Trophoblast cell (in vitro differentiated cells and primary cell): ENCODE results near the gene GGT6.

ENCODE experiments used
- DNase-seq, 2 donors: peaks; one replicate each; pipeline ENCODE4 v3.0.0-alpha.2; 2016
- H2AFZ ChIP-seq: 2 replicates; pipeline ENCODE4 v1.6.1; 2013; ENCODE audit warnings: low read length, moderate library complexity, mild to moderate bottlenecking; ENCODE audit not compliant: insufficient read depth, poor library complexity
- H2AK5ac ChIP-seq: 2 replicates; pipeline ENCODE4 v1.6.1; 2013; ENCODE audit warnings: mild to moderate bottlenecking, low read length
- H2BK120ac ChIP-seq: 2 replicates; pipeline ENCODE4 v1.6.1; 2013; ENCODE audit warnings: low read length, mild to moderate bottlenecking, moderate library complexity; ENCODE audit not compliant: insufficient read depth, poor library complexity
- H2BK12ac ChIP-seq: 2 replicates; pipeline ENCODE4 v1.6.1; 2013; ENCODE audit warnings: mild to moderate bottlenecking, low read length, moderate library complexity
- H2BK5ac ChIP-seq: 2 replicates; pipeline ENCODE4 v1.6.1; 2013; ENCODE audit warnings: low read length, low read depth, moderate library complexity, mild to moderate bottlenecking; ENCODE audit not compliant: poor library complexity
- H3K14ac ChIP-seq: 2 replicates; pipeline ENCODE4 v1.6.1; 2013; ENCODE audit warnings: mild to moderate bottlenecking, low read length
- H3K18ac ChIP-seq: 2 replicates; pipeline ENCODE4 v1.6.1; 2013; ENCODE audit warnings: mild to moderate bottlenecking, low read length
- H3K23ac ChIP-seq: 2 replicates; pipeline ENCODE4 v1.6.1; 2013; ENCODE audit warnings: low read length
- H3K27ac ChIP-seq: 2 replicates; pipeline ENCODE4 v1.5.1; 2013; ENCODE audit warnings: low read depth, mild to moderate bottlenecking, inconsistent platforms, low read length, moderate library complexity
- H3K27me3 ChIP-seq: 2 replicates; pipeline ENCODE4 v1.6.1; 2013; ENCODE audit warnings: inconsistent platforms, mild to moderate bottlenecking, low read length, moderate library complexity; ENCODE audit not compliant: insufficient read depth
- H3K36me3 ChIP-seq, 2 experiments: 1 replicate in 1 of 2; 2 replicates in 1 of 2; pipeline ENCODE4 v1.6.1; 2013; ENCODE audit warnings: low read length in 2 of 2, mild to moderate bottlenecking in 2 of 2, moderate library complexity in 1 of 2; ENCODE audit not compliant: insufficient read depth in 2 of 2, control insufficient read depth in 1 of 2
- H3K4ac ChIP-seq: 2 replicates; pipeline ENCODE4 v1.6.1; 2013; ENCODE audit warnings: low read depth, mild to moderate bottlenecking, low read length, moderate library complexity
- H3K4me1 ChIP-seq, 2 experiments: 1 replicate in 1 of 2; 2 replicates in 1 of 2; pipeline ENCODE4 v1.6.1; 2013; ENCODE audit warnings: low read length in 2 of 2, mild to moderate bottlenecking in 2 of 2, moderate library complexity in 1 of 2; ENCODE audit not compliant: insufficient read depth in 2 of 2, control insufficient read depth in 1 of 2
- H3K4me2 ChIP-seq: 2 replicates; pipeline ENCODE4 v1.6.1; 2013; ENCODE audit warnings: inconsistent platforms, mild to moderate bottlenecking, low read length, moderate library complexity
- H3K4me3 ChIP-seq: 2 replicates; pipeline ENCODE4 v1.5.1; 2013; ENCODE audit warnings: mild to moderate bottlenecking, low read depth, low read length, inconsistent platforms
- H3K79me1 ChIP-seq: one replicate; pipeline ENCODE4 v1.6.1; 2013; ENCODE audit warnings: low read length
- H3K79me2 ChIP-seq: 2 replicates; pipeline ENCODE4 v1.6.1; 2013; ENCODE audit warnings: low read length, mild to moderate bottlenecking; ENCODE audit not compliant: control insufficient read depth, insufficient read depth, poor library complexity
- H3K9ac ChIP-seq: 2 replicates; pipeline ENCODE4 v1.6.1; 2013; ENCODE audit warnings: mild to moderate bottlenecking, low read length
- H3K9me3 ChIP-seq: 2 replicates; pipeline ENCODE4 v1.6.1; 2013; ENCODE audit warnings: low read depth, mild to moderate bottlenecking, control low read depth, inconsistent platforms, low read length; ENCODE audit not compliant: insufficient read depth
- H4K12ac ChIP-seq: 2 replicates; pipeline ENCODE4 v1.6.1; 2013; ENCODE audit warnings: low read depth, mild to moderate bottlenecking, low read length, moderate library complexity
- H4K8ac ChIP-seq: 2 replicates; pipeline ENCODE4 v1.6.1; 2013; ENCODE audit warnings: low read depth, mild to moderate bottlenecking, low read length, moderate library complexity
- H4K91ac ChIP-seq: one replicate; pipeline ENCODE4 v1.6.1; 2013; ENCODE audit warnings: low read depth, mild to moderate bottlenecking, low read length, moderate library complexity
- WGBS: extraction: QIAGEN DNeasy Blood & Tissue Kit; methylation state at CpG from one replicate; pipeline ENCODE4 v1.1.7; 2013; ENCODE audit warnings: missing lambda C conversion rate; ENCODE audit not compliant: insufficient read length, insufficient coverage; ENCODE audit errors: extremely low coverage; 5-methylcytosine and 5-hydroxymethylcytosine counted together

Gene GGT6

GRCh38 chr17:4548061-4548461 is 12.3 kb downstream of the GGT6 start:
- Histone ChIP-seq H2BK12ac (no peak overlapping the region), H3K27ac (no peak overlapping the region), H3K9me3 (peaks cover 3% of the 10 kb centered on the region), H4K8ac (no peak overlapping the region), H3K4ac (no peak overlapping the region), H3K4me3 (no peak overlapping the region), H2AK5ac (no peak overlapping the region), H3K79me2 (no peaks in the 10 kb centered on the region), H2AFZ (no peak overlapping the region), H3K27me3 (no peaks in the 10 kb centered on the region), H2BK120ac (no peak overlapping the region), H3K79me1 (no peaks in the 10 kb centered on the region), H3K4me1 (peaks cover 0 to 11% of the 10 kb centered on the region in 2 experiments), H2BK5ac (no peak overlapping the region), H4K91ac (no peak overlapping the region), H3K23ac (no peak overlapping the region), H4K12ac (no peak overlapping the region), H3K9ac (no peak overlapping the region), H3K14ac (no peak overlapping the region), H3K18ac (no peak overlapping the region), H3K4me2 (no peak overlapping the region), H3K36me3 (peaks cover 56 to 67% of the 10 kb centered on the region in 2 experiments)
- no peak for DNase-seq
- no CpG with 5 or more reads among the region's 18 CpGs for WGBS

GRCh38 chr17:4547118-4547906 is 13.1 kb downstream of the GGT6 start:
- Histone ChIP-seq H2BK120ac (no peak overlapping the region), H3K79me1 (no peaks in the 10 kb centered on the region), H3K9me3 (peaks cover 3% of the 10 kb centered on the region), H4K91ac (no peak overlapping the region), H3K36me3 (peaks cover 62 to 72% of the 10 kb centered on the region in 2 experiments), H3K79me2 (no peaks in the 10 kb centered on the region), H4K8ac (no peak overlapping the region), H2AK5ac (no peak overlapping the region), H3K27ac (no peak overlapping the region), H2BK12ac (no peak overlapping the region), H3K18ac (no peak overlapping the region), H3K4me2 (no peak overlapping the region), H3K23ac (no peak overlapping the region), H3K4me1 (peaks cover 0 to 11% of the 10 kb centered on the region in 2 experiments), H2AFZ (no peak overlapping the region), H3K4ac (no peak overlapping the region), H3K4me3 (no peak overlapping the region), H3K14ac (no peak overlapping the region), H3K27me3 (no peaks in the 10 kb centered on the region), H3K9ac (no peak overlapping the region), H4K12ac (no peak overlapping the region), H2BK5ac (no peak overlapping the region)
- no peak for DNase-seq
- WGBS: no CpG with 5 or more reads among the region's 17 CpGs

- no peak overlapping the region for H3K4me2 ChIP-seq
- no peak overlapping the region for H3K4me3 ChIP-seq
- peak in 1 of 2 donors; percentile 64 for DNase-seq
- no peaks in the 10 kb centered on the region for H3K79me2 ChIP-seq
- no peak overlapping the region for H3K18ac ChIP-seq
- peaks cover 65 to 71% of the 10 kb centered on the region in 2 experiments for H3K36me3 ChIP-seq
- H2AK5ac ChIP-seq: no peak overlapping the region
- H3K27ac ChIP-seq: no peak overlapping the region
- H3K4ac ChIP-seq: no peak overlapping the region
- WGBS: no CpG with 5 or more reads among the region's 32 CpGs
- H2BK120ac ChIP-seq: no peak overlapping the region
- no peak overlapping the region for H4K91ac ChIP-seq
- no peak overlapping the region for H3K14ac ChIP-seq
- H2BK5ac ChIP-seq: no peak overlapping the region
- H3K4me1 ChIP-seq: peaks cover 0 to 11% of the 10 kb centered on the region in 2 experiments
- no peak overlapping the region for H4K8ac ChIP-seq
- H3K23ac ChIP-seq: no peak overlapping the region
- no peaks in the 10 kb centered on the region for H3K27me3 ChIP-seq
- H4K12ac ChIP-seq: peak overlapping the region; percentile 15
- H3K9ac ChIP-seq: no peak overlapping the region
- no peaks in the 10 kb centered on the region for H3K79me1 ChIP-seq
- H2AFZ ChIP-seq: no peak overlapping the region
- H2BK12ac ChIP-seq: no peak overlapping the region
- peaks cover 1% of the 10 kb centered on the region for H3K9me3 ChIP-seq
Measured at GRCh38 chr17:4545217-4545951, 15.0 kb downstream of the GGT6 start.

- Histone ChIP-seq H3K9me3 (peaks cover 1% of the 10 kb centered on the region), H4K12ac (no peak overlapping the region)
Measured at GRCh38 chr17:4544951-4545216, 15.5 kb downstream of the GGT6 start.

More at GRCh38 chr17:4544951-4545216, 15.5 kb downstream of the GGT6 start:
- no peaks in the 10 kb centered on the region for H3K79me2 ChIP-seq
- no peak overlapping the region for H2AFZ ChIP-seq
- WGBS: no CpG with 5 or more reads among the region's 18 CpGs
- no peak for DNase-seq
- H2BK5ac ChIP-seq: no peak overlapping the region
- H3K79me1 ChIP-seq: no peaks in the 10 kb centered on the region
- H3K18ac ChIP-seq: no peak overlapping the region
- H3K4me2 ChIP-seq: no peak overlapping the region
- H4K8ac ChIP-seq: no peak overlapping the region
- H3K4ac ChIP-seq: no peak overlapping the region
- H3K36me3 ChIP-seq: peaks cover 65 to 71% of the 10 kb centered on the region in 2 experiments
- no peak overlapping the region for H4K91ac ChIP-seq
- H3K4me1 ChIP-seq: peaks cover 0 to 9% of the 10 kb centered on the region in 2 experiments
- no peaks in the 10 kb centered on the region for H3K27me3 ChIP-seq
- H2BK120ac ChIP-seq: no peak overlapping the region
- no peak overlapping the region for H3K27ac ChIP-seq
- H2AK5ac ChIP-seq: no peak overlapping the region
- no peak overlapping the region for H3K4me3 ChIP-seq
- no peak overlapping the region for H3K14ac ChIP-seq
- H3K9ac ChIP-seq: no peak overlapping the region
- H3K23ac ChIP-seq: no peak overlapping the region
- H2BK12ac ChIP-seq: no peak overlapping the region
